ENCODE measurements around the gene NFATC2.

The NFATC2 gene

DNA sequence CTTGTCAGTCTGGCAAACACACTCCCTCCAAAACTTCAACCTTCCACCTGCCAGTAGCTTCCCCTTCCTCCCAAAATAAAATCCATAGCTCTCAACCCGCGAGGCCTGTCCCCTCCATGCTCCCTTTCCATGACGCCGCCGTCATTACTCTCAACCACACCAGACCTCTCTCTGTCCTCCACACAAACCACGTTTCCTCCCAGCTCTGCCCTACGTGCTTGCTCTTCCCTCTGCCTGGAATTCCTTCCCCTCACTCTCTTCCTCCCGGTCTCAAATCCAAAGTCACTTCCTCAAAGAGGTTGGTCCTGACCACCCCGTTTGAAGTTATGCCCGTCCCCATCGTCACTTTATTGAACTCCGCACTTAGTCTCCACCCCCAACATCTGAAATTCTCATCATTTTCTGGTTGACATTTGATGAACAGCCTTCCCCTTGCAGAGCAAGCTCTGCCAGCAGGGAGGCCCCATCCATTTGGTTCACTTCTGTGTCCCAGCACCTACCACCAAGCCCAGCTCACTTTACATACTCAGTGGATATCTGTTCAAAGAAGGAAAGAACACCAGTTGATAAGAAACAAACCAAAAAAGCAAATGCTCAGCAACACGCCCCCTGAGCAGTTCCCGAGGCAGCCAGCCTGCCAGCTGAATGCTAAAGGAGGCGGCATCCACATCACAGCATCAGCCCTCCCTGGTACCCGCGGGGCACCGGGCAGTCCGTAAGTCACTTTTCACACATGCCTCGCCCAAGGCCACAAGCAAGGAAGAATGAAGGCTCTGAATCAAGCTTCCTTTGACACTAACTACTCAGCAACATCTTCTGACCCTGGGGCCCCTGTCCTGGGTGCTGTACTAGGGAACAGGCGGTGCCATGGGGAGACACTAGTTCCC, 125.0 kb downstream of the NFATC2 start:
- TF ChIP-seq POLR2AphosphoS5 (IDR thresholded peaks at IDR 0.05; ENCODE audit: low read depth, low read length) (no peak), TAF1 (IDR thresholded peaks at IDR 0.05; ENCODE audit: borderline replicate concordance, insufficient read depth, low read length) (no peak), SIN3A (IDR thresholded peaks at IDR 0.05; ENCODE audit: borderline replicate concordance, insufficient read depth, low read length) (no peak), FOXP2 (optimal IDR thresholded peaks at IDR 0.05; ENCODE audit: borderline replicate concordance, extremely low read depth, extremely low read length, insufficient read depth) (no peak)

DNA sequence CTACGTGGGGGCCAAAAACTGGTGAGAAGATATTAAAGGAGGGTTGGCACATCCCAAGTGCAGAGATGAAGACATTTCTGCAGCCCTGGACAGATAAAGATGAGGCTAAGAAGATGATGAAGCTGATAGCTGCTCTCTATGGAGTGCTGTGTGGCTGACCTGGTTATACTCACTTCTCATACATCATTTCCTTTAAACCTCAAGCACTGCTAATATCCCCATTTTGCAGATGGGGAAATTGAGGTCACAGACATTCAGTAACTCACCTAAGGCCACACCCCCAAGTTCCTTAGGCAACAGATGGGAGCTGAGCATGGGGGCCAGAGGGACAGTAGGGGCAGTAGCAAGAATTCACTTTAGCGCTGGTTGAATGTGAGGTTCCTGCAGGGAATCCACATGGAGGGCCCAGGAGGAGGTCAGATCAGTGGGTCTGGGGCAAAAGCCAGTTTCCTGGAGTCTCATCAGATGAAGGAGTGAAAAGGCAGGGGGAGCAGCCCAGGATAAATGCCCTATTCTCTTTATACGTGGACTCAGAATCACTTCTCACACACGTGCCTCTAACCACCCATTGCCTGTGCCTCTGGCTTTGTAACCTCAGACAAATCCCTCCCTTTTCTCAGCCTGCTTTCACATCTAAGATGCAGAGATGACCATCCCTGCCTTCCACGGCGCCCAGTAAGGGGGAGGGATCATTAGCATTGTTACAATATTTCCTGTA, 125.8 kb downstream of the NFATC2 start:
- no peak for TF ChIP-seq POLR2AphosphoS5 (IDR thresholded peaks at IDR 0.05; ENCODE audit: low read depth, low read length)
- no peak for TF ChIP-seq FOXP2 (optimal IDR thresholded peaks at IDR 0.05; ENCODE audit: borderline replicate concordance, extremely low read depth, extremely low read length, insufficient read depth)
- no peak for TF ChIP-seq SIN3A (IDR thresholded peaks at IDR 0.05; ENCODE audit: borderline replicate concordance, insufficient read depth, low read length)
- TF ChIP-seq, protein P1, sequence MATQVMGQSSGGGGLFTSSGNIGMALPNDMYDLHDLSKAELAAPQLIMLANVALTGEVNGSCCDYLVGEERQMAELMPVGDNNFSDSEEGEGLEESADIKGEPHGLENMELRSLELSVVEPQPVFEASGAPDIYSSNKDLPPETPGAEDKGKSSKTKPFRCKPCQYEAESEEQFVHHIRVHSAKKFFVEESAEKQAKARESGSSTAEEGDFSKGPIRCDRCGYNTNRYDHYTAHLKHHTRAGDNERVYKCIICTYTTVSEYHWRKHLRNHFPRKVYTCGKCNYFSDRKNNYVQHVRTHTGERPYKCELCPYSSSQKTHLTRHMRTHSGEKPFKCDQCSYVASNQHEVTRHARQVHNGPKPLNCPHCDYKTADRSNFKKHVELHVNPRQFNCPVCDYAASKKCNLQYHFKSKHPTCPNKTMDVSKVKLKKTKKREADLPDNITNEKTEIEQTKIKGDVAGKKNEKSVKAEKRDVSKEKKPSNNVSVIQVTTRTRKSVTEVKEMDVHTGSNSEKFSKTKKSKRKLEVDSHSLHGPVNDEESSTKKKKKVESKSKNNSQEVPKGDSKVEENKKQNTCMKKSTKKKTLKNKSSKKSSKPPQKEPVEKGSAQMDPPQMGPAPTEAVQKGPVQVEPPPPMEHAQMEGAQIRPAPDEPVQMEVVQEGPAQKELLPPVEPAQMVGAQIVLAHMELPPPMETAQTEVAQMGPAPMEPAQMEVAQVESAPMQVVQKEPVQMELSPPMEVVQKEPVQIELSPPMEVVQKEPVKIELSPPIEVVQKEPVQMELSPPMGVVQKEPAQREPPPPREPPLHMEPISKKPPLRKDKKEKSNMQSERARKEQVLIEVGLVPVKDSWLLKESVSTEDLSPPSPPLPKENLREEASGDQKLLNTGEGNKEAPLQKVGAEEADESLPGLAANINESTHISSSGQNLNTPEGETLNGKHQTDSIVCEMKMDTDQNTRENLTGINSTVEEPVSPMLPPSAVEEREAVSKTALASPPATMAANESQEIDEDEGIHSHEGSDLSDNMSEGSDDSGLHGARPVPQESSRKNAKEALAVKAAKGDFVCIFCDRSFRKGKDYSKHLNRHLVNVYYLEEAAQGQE (IDR thresholded peaks at IDR 0.05; ENCODE audit: insufficient read depth in 1 of 2, low read depth in 2 of 2, low read length in 2 of 2), result no peak
- no peak for TF ChIP-seq TAF1 (IDR thresholded peaks at IDR 0.05; ENCODE audit: borderline replicate concordance, insufficient read depth, low read length)

DNA sequence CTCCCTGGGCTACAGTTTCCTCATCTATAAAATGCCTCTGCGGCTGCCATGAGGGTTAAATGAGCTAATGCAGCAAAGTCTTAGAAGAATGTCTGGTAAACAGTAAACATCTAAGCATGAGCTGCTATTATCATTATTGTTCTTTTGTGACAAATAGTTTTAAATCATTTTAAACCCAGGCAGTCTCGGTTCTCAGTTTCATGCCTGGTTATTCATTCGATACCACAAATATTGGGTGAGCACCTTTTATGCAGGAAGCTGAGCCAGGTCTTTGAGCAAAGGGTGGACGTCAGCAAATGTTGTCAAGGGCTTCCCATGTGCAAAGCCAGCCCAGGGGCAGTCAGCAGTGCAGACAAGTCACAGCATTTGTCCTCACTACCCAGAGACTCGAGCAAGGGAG, 128.7 kb downstream of the NFATC2 start:
- TF ChIP-seq TAF1 (IDR thresholded peaks at IDR 0.05; ENCODE audit: borderline replicate concordance, insufficient read depth, low read length) (no peak), SIN3A (IDR thresholded peaks at IDR 0.05; ENCODE audit: borderline replicate concordance, insufficient read depth, low read length) (no peak), POLR2AphosphoS5 (IDR thresholded peaks at IDR 0.05; ENCODE audit: low read depth, low read length) (no peak), FOXP2 (optimal IDR thresholded peaks at IDR 0.05; ENCODE audit: borderline replicate concordance, extremely low read depth, extremely low read length, insufficient read depth) (no peak)
- TF ChIP-seq, protein P1 (IDR thresholded peaks at IDR 0.05; ENCODE audit: insufficient read depth in 1 of 2, low read depth in 2 of 2, low read length in 2 of 2), result no peak

DNA sequence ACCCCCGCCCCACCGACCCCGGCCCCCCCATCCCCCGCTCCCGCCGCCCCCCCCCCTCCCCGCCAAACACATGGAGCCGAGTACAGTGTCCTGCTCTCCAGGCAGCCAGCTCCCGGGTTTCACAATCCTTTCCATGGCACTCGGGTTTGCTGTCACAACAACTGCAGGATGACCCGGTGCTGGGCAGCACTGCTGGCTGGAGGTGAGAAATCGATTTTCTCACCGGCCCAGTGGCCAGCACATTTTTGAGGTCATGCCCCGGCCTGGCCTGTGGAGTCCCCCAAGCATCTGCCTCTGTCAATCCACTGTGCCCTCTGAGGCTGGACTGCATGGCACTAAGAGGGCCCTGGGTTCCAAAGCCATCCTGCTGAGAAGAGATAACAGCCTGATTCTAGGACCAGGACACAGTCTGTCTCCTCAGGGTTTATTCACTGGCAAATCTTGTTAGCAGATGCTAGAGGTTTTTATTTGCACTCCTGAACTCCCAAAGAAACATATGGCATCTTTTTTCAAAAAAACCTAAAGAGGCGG, 129.5 kb downstream of the NFATC2 start:
- TF ChIP-seq TAF1 (IDR thresholded peaks at IDR 0.05; ENCODE audit: borderline replicate concordance, insufficient read depth, low read length) (no peak), SIN3A (IDR thresholded peaks at IDR 0.05; ENCODE audit: borderline replicate concordance, insufficient read depth, low read length) (no peak), POLR2AphosphoS5 (IDR thresholded peaks at IDR 0.05; ENCODE audit: low read depth, low read length) (no peak), FOXP2 (optimal IDR thresholded peaks at IDR 0.05; ENCODE audit: borderline replicate concordance, extremely low read depth, extremely low read length, insufficient read depth) (no peak)
- TF ChIP-seq, protein P1 (IDR thresholded peaks at IDR 0.05; ENCODE audit: insufficient read depth in 1 of 2, low read depth in 2 of 2, low read length in 2 of 2), result no peak

DNA sequence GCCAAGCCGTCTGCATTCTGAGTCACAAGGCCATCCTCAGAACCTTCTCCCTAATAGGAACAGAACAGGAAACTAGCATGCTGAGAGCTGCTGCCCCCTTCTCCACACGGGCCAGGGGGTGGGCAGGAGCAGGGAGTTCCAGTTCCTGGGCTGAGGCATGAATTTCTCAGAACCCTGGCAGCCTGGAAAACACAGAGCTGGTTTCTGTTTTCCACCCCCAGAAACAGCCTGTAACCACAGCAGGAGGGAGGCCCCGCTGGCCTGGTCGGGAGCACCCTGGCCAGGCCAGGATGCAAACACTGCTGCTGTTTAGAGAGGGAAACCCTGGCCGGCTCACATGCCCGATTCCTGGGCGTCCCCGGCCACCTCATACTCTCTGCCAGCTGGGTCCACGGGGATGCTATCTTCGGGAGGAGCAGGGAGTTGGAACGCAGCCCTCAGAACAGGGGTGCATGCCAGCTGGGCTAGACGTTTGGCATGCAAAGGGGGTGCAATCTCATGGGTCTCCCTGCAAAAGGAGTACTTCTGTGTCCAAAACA, 130.1 kb downstream of the NFATC2 start:
- TF ChIP-seq, protein P1 (IDR thresholded peaks at IDR 0.05; ENCODE audit: insufficient read depth in 1 of 2, low read depth in 2 of 2, low read length in 2 of 2), result no peak
- no peak for TF ChIP-seq TAF1 (IDR thresholded peaks at IDR 0.05; ENCODE audit: borderline replicate concordance, insufficient read depth, low read length)
- no peak for TF ChIP-seq POLR2AphosphoS5 (IDR thresholded peaks at IDR 0.05; ENCODE audit: low read depth, low read length)
- no peak for TF ChIP-seq FOXP2 (optimal IDR thresholded peaks at IDR 0.05; ENCODE audit: borderline replicate concordance, extremely low read depth, extremely low read length, insufficient read depth)
- no peak for TF ChIP-seq SIN3A (IDR thresholded peaks at IDR 0.05; ENCODE audit: borderline replicate concordance, insufficient read depth, low read length)

Data from PFSK-1 (cell line).